HL-60 (cell line): ENCODE measurements around the gene PDK2.

Experiments used
- POLR2AphosphoS5 ChIP-seq: IDR thresholded peaks from 2 replicates; pipeline ENCODE4 v1.6.1; 2012; ENCODE audit warnings: low read depth
- SPI1 ChIP-seq: IDR thresholded peaks from 2 replicates; pipeline ENCODE4 v1.6.1; 2012; ENCODE audit warnings: low read depth, mild to moderate bottlenecking, borderline replicate concordance
- TF ChIP-seq, protein P1 (sequence below): IDR thresholded peaks from one replicate; pipeline ENCODE4 v1.5.1; 2011; ENCODE audit warnings: low read length, control low read depth, inconsistent platforms; ENCODE audit not compliant: insufficient read depth

DNA sequence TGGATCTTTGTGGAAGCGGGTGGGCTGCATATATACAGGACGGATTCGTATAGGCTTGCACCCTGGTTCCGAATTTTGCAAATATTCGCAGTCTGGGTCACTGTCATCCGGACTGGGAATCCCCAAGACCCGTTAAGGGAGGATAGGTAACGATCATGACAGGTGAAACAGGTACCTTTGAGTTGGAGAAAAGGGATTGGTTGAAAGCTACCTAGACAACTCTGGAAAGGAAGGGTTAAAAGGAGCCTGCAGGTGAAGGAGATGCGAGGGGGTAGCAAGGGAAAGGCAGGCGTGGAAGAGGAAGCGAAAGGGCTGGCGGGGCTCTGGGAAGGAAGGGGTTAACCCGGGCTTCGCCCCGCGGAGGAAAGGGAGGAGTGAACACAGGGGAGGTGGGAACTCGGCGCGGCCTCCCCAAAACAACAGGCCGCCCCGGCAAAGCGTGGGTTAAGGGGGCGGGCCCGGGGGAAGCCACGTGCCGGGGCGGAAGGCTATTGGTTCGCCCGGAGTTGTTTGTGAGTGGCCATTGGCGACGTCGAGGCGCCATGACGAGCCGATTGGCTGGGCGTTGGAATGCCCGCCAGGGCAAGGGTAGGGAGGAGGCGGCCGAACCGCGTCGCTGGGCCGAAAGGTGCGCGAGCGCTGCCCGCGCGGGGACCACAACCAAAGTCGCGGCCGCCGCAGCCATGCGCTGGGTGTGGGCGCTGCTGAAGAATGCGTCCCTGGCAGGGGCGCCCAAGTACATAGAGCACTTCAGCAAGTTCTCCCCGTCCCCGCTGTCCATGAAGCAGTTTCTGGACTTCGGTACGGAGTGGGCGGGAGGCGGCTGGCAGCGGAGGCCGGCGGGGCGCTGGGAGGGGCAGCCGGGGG is at the start of gene PDK2:
- TF ChIP-seq, protein P1, sequence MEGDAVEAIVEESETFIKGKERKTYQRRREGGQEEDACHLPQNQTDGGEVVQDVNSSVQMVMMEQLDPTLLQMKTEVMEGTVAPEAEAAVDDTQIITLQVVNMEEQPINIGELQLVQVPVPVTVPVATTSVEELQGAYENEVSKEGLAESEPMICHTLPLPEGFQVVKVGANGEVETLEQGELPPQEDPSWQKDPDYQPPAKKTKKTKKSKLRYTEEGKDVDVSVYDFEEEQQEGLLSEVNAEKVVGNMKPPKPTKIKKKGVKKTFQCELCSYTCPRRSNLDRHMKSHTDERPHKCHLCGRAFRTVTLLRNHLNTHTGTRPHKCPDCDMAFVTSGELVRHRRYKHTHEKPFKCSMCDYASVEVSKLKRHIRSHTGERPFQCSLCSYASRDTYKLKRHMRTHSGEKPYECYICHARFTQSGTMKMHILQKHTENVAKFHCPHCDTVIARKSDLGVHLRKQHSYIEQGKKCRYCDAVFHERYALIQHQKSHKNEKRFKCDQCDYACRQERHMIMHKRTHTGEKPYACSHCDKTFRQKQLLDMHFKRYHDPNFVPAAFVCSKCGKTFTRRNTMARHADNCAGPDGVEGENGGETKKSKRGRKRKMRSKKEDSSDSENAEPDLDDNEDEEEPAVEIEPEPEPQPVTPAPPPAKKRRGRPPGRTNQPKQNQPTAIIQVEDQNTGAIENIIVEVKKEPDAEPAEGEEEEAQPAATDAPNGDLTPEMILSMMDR: no peak
- TF ChIP-seq SPI1: no peak
- no peak for TF ChIP-seq POLR2AphosphoS5
